Stimulated activated naive CD8-positive, alpha-beta T cell treated with anti-CD3 and anti-CD28 coated beads, Interleukin-15, Interleukin-2, amounts not matched to agents 100 U/mL and 50 U/mL, for 24 hours (primary cell): ENCODE results near the gene ONECUT3.

Experiments
- ATAC-seq: fragments of 150-1000 bp; cut with Tn5 transposase; one replicate; pipeline ENCODE4 v1.10.0; 2021
- DNase-seq: peaks from one replicate; pipeline ENCODE4 v3.0.0; 2021

ONECUT3 gene

DNA sequence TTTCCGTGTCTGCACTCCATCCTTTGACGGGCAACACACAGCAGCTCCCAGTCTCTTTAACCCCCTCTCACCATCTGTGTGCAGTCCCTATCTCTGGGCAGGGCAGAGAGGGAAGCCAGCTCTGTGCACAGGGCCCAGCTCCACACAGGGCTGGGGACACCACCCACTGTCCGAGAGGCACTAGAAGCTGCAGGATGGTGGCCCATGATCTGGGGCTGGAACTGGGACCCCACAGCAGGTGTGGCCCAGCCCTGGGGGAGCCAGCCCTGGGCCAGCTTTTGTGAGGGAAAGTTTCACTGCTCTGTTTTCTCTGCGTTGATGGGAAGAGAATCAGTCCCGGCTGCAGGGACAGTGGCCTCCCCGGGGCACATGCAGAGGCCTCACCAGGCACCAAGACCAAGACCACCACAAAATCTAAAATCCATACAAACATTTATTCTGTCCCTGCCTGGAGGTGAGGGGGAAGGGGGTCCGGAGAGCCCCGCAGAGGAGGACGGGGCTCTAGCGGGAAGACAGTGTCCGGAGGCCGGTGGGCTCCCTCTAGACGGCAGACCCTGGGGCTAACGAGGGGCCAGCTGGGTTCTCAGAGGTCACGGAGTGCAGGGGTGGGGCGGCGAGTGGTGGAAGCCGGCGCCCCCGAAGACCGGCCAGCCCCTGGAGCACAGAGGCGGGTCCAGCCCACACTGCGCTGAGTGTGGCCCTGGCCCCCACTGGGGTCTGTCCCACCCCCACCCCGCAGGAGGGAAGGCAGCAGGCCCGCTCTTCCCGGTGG lies 61.7 kb downstream of the ONECUT3 start:
- DNase-seq, result no peak
- no peak for ATAC-seq

DNA sequence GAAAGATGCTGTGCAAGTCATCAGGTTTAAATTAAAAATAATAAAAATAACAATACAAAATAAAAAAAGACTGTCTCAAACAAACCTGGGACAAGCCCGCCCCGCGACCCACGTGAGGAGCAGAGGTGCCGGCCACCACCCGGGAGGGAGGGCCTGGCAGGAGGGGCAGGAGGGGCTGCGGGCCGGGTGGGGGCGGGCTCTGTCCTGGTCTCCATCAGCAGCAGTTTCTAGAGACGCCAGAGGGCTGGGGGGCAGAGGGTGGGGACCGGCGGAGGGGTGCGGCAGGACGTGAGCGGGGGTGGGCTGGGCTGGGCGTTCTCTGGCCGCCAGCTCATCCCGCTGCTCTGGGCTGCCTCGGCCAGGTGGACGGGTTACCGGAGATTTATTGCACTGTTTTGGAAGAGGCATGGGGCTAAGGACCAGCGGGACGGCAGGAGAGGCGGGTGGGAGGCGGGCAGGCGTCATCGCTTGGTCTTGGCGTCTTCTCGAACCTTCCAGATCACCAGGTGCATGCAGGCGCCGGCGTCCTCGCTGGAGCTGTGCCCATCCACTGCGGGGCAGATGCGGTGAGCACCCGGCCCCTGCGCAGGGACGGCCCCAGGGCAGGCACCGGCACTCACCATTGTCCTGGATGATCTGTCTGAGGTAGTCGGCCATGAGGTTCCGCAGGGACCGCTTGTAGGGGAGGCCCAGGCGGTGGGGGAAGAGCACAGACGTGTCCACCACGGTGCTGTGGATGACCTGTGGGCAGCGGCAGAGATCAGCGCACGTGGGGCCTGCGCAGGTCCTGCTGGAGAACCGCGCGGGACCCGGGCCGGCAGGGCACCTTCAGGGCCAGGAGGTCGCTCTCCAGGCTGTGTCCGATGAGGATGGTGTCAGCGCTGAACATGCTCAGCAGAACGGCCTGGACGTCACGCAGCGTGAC lies 62.6 kb downstream of the ONECUT3 start:
- ATAC-seq, result no peak

DNA sequence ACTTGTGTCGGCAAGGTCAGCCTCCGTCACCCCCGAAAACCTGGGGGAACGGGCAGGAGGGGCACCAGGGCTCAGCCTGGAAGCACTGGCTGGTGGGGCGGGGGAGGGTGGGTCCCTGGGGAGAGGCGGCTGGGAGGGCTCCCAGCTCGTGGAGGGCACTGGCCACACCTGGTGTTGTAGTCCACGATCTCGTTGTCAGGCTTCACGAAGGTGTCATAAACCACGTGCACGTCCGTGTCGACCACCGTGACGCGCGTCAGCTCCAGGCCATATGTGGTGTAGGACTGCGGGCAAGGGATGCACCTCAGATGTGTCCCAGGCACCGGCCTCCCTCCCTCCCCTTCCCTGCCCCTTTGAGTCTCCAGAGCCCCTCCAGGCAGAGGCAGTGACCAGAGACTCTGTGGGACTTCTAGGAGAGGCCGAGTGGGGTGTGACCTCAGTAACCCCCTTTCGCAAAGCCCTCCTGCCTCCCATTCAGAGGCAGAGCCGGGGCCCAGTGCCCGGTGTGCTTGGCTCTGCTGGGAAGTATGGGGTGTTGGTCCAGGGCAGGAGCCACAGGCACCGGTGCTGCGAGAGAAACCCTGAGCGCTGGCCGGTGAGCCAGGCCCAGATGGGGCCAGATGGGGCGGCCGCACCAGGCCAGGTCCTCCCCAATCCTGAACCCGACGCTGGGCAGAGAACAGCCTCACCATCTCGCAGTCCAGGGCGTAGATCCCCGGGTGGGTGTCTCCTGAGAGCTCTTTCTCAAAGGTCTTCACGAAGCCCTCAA lies 63.4 kb downstream of the ONECUT3 start:
- ATAC-seq (no peak), DNase-seq (no peak)

More for the DNA sequence above, 62.6 kb downstream of the ONECUT3 start:
- no peak for DNase-seq

DNA sequence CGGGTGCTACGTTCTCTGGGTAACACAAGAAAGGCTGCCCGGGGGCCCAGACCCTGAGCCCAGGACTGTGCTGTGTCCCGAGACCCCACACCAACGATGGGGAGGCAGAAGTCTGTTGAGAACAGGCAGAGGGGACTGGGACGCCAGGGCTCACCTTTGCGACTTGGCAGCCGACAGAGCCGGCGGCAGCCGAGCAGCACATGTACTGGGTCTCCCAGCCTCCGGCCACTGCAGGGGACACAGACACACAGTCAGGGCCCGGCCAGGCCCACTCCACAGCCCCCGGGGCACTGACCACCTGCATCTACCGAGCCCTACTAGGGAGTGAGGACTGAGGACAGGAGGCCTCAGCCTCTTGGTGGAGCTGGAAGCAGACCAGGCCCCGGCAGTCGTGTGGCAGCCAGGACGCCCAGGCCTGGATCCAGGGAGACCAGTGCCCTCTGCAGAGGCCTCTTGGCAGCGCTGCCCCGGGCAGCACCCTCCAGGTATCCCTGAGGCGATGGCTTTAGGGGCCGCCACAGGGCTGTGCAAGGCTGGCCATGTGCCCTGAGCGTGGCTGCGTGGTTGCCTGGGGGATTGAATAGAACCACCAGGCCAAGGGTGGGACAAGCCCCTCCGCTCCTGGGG lies 64.4 kb downstream of the ONECUT3 start:
- DNase-seq (no peak), ATAC-seq (no peak)

DNA sequence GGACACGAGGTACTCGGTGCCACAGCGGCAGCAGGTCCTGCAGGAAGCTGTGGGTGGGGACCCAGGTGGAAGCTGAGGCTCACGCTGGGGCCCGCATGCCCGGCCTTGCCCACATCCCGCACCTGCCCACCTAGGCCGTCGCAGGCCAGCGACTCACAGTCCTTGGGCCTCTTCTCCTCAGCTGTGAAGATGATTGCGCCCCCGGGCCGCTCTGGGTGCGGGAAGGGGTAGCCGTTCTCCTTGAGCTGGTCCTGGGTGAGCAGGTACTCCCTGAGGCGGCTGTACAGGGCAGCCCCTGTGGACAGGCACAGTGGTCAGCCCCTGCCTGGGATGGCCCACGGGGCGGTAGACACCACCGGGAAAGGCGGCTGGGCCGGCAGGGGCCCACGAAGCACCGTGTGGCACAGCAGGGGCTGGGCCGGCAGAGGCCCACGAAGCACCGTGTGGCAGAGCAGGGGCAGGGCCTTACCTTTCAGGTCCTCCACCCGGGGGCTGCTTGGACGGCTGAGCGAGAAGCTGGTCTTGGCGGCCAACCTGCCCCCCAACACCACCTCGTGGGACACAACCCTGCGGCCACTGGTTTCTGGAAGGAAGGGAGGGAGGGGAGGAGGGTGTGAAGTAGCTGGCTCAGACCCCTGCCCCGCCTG lies 65.4 kb downstream of the ONECUT3 start:
- DNase-seq (no peak), ATAC-seq (no peak)

DNA sequence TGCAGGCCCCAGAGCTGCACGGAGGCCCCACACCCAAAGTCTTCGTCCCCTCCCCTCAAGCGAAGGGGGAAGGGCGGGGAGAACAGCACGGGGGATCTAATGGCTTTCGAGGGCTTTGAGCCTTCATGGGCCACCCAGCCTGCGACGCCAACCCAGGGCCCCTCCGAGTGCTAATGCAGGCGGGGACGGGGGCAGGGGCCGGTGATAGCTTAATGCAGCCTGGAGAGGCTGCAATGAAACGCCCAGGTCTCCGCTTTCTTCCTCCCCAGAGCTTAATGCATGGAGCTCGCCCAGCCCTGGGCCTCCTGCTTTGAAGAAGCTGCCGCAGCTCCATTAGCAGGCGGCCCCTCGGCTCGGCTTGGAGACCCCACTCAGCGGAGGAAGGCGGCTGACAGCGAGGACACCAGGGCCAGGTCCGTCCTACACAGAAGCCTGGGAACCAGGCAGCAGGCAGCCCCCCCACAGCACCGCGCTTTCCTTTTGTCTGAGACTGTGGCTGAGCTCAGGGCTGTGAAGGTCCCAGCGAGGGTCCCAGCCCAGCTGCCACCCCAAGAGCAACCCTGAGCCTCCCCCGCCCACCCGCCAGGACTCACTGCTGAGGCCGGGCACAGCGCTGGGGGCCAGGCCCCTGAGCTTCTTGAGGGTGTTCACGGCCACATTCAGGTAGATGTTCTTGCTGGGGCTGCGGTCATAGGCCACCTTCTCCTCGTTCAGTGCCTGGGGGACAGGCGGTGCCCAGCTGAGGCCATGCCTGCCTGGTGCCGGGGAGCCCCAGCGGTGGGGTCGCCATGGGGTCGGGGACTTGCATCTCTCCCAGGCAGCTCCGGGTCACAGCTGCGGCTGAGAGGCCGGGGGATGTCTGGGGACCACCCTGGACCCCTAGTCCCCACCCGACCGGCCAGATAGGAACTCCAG lies 66.3 kb downstream of the ONECUT3 start:
- no peak for DNase-seq
- ATAC-seq, result no peak

GRCh38 chr19:1822210-1822609 lies 68.9 kb downstream of the ONECUT3 start:
- ATAC-seq, result no peak
- DNase-seq, result no peak

- no peak for ATAC-seq
- DNase-seq, result no peak
Observed at GRCh38 chr19:1823020-1823419, 69.7 kb downstream of the ONECUT3 start.

DNA sequence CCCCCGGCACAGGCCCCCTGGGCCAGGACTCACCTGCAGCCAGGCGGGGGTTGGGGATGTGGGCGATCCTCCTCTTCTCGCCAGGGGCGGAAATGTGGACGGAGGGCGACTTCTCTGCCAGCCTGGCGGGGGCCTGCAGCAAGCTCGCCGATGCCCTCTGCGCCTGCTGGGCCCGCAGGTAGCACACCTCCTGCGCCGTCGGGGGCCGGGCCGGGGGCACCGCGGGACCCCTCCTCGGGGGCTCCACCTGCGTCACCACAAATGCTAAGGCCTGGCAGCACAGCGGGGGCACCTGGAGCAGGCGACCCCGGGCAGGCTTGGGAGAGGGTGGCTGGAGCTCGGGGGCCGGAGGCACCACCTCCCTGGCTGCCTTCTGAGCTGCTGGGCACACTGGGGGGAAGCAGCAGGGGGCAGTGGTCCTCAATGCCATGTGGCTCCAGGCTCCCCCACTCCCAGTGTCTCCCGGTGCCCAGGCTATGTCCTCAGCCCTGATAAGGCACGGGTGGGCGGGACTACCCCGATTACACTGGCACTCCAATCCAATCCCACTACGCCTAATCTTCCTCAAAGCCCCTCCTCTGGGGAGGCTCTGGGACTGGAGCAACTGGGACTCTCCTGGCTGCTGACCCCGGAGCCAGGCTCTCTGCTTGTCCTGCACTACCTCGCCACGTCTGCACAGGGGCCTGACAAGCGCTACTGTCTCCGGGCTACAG lies 70.4 kb downstream of the ONECUT3 start:
- no peak for ATAC-seq
- no peak for DNase-seq

GRCh38 chr19:1824252-1824622 lies 70.9 kb downstream of the ONECUT3 start:
- ATAC-seq (no peak), DNase-seq (no peak)

GRCh38 chr19:1825909-1826556 lies 72.7 kb downstream of the ONECUT3 start:
- DNase-seq (peak; percentile 82), ATAC-seq (peak; percentile 72)

GRCh38 chr19:1826557-1827521 lies 73.5 kb downstream of the ONECUT3 start:
- DNase-seq (no peak), ATAC-seq (no peak)

DNA sequence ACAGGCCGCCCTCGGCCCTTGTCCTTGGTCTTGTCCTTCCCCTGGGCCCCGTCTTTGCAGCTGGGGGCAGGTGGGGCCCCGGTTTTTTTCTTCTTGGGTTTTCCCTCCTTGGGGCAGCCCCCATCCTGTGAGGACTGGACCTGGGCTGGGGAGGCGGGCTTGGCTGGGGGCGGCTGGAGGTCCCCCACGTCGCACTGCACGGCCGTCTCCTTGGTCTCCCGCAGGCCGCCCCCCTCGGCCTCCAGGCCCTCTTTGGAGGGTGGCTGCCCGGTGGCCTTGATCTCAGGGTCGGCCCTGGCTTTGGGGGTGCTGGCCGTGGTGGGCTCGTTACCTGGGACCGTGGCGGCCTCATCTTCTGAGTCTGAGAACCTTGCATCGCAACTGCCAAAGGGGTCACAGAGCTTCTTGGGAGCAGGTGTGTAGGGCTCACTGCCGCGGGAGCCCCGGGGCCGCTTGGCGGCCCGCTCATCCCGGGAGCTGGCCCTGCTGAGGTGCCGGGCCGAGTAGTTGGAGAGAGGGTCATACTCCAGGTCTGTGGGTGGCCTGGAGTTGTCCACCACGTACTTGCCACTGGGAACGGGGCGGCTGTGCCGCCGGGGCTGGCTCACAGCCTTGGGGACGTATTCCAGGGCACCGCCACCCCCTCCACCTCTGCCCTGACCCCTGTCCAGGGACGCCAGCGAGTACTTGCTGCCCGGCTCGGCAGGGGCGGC lies 74.4 kb downstream of the ONECUT3 start:
- DNase-seq (no peak), ATAC-seq (no peak)

DNA sequence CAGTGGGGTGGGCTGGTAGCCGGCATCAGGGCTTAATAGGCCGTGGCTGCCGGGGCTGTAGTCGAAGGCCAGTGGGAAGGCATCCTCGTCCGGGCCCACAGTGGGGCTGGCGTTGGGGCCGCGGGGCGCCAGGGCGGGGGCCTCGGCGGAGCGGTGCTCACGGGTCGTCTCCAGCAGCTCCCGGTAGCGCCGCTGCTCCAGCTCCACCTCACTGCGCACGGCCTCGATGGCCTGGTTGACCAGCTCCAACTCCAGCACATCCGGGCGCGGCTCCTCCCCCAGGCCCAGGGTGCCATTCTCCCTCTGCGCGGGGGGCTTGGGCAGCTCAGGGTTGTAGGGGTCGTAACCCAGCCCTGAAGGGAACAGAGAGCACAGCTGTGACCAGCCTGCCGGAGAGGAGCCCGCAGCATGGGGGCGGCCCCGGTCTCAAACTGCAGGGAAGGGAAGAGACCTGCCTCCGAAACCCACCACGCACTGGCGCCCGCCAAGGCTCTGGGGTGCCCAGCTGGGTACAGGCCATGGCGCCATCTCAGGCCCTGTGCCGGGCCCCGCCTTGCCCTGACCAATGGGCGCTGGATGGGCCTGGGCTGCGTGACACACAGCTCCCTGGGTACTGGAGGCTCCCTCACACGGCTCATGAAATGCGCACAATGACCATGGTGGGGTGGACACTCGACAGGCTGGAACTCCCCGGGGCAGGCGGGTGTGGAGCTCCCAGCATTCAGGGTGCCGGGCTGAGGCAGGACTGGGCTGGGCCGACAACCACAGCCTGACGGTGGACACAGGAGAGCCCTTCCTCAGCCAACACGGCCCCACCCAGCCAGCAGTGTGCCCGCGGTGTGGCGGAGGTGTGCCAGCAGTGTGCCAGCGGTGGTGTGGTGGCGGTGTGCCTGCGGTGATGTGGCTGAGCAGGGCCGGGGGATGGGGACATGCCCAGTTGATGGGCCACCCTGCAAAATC lies 75.3 kb downstream of the ONECUT3 start:
- DNase-seq, result no peak
- no peak for ATAC-seq

DNA sequence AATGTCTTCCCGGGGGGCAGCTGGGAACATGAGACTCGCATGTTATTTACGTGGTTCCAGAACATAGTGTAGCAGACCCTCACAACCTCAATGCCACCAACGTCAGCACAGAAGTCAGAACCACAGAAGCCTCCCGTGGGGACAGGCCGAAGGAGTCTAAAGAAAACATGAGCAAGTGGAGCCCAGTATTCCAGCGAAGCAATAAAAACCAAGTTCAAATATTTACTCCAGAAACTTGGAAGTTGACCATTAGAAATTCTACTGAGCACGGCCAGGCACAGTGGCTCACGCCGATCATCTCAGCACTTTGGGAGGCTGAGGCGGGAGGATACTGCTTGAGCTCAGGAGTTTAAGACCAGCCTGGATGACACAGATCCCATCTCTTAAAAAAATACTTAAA lies 76.7 kb downstream of the ONECUT3 start:
- DNase-seq (no peak), ATAC-seq (no peak)

DNA sequence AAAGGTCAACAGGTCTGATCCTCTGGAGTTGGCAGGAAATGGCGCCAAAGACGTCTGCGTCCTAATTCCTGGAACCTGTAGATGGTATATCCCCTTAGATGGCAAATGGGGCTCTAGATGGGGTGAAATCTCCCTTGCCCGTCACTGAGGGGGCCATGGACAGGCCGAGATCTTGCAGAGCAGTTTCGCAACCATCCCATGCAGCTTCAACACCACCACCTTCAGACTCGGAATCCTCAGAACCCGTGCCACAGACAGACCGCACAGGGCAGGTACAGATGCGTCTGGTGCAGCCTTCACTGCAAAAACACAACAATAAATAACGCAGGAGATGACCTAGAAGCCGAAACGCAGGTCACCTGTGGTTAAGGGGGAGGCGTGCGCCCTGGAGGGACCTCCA lies 77.3 kb downstream of the ONECUT3 start:
- ATAC-seq (no peak), DNase-seq (no peak)
